HS-5 (cell line): ENCODE measurements around the gene RARG.
"Not testable (repeated sequence)": the region's sequence is repeated elsewhere in the genome, so short reads cannot be mapped to it uniquely, and the experiment has no call there.

Experiments used
- DNase-seq: peaks from one replicate; pipeline ENCODE4 v3.0.0-alpha.2; 2012; ENCODE audit warnings: low read depth

RARG gene

DNA sequence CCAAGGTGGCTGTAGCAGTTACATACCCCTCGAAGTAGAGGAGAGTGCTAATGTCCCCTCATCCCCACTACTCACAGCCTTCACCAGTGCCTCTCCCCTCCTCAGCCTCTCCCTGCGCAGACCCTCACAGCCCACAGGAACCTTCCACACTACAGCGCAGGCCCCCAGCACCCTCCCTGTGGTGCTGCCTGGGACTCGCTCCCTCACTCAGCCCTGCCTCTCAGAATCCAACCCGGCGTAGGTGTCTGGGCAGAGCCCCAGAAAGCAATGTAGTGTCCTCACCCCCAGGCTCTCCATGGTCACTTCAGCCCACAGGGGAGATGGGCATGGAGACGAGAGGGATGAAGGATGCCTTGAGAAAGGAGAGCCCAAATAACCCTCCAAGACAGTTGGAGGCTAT lies 62.4 kb downstream of the RARG start:
- DNase-seq = no peak

DNA sequence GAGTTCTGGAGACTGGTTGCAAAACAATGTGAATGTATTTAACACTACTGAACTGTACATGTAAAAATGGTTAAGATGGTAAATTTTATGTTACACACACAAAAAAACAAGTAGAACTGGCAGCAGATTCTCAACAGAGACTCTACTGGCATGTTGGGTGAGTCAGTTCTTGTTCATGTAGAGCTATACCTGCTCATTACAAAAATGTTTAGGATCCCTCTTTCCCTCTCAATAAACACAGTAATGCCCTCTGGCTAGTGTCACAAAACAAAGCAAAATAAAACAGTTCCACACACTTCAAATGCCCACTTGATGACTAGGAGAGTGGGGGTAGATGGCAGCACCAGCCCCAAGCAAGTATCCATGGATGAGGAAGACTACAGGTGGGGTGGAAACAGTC lies 65.2 kb downstream of the RARG start:
- DNase-seq = no peak

DNA sequence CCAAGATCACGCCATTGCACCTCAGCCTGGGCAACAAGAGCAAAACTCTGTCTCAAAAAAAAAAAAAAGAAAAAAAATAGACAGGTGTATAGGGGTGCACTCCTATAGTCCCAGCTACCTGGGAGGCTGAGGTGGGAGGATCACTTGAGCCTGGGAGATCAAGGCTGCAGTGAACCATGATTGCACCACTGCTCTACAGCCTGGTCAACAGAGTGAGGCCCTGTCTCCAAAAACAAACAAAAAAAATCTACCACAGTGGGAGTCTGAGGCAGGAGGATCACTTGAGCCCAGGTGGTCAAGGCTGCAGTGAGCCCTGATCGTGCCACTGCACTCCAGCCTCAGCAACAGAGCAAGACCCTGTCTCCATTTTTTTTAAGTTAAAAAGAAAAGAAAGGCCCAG lies 69.0 kb downstream of the RARG start:
- not testable (repeated sequence) for DNase-seq

DNA sequence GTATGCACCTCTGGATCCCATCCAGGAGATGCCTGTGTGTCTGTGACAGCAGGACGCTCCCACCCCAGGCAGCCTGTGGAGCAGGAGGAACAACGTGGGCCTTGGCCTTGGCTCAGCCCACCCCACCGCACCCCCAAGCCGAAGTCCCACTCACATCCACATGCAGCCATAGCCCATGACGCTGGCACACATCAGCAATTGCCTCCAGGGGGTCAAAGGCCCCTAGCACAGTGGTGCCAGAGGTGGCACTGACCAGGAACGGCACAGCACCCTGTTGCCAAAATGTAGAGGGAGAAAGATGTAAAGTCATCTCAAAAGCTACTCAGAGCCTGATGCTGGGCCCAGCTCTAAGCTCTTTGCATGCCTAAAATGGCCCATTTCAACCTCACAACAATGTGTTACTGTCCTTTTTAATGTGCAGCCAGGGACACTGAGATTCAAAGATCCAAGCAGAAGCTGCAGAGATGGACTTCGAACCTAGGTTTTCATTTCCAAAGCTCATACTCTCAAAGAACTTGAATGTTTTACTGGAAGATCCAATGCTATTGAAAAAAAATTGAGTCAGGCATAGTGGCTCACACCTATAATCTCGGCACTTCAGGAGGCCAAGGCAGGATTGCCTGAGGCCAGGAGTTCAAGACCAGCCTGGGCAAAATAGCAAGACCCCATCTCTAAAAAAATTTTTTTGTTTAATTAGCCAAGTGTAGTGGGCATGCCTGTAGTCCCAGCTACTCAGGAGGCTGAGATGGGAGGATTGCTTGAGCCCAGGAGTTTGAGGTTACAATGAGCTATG lies 70.7 kb downstream of the RARG start:
- no peak for DNase-seq

DNA sequence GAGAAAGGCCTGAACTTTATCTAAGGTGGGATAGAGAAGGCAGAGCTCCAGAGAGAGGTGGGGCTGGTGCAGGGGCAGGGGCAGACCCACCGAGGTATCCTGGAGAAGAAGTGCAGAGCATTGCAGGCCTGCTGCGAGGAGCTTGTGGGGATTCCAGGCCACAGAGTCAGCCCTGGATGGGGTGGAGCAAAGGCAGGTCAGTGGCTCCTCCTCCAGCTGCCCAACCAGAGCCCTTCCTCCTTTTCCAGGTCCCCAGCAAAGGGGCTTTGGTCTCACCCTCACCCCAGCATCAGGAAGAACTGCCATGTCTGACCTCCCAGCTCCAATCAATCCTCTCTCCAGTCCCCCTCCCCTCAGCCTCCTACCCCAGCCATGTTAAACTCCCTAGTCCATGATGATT lies 71.3 kb downstream of the RARG start:
- DNase-seq = no peak
